Mucosa of descending colon (tissue), 3 donors: ENCODE measurements around the gene BCL11A. TPM values are rescaled to one million over a fixed set of nuclear protein-coding genes. Genes with fewer than 3 reads are reported as not detected.
"Not testable (repeated sequence)": the region's sequence is repeated elsewhere in the genome, so short reads cannot be mapped to it uniquely, and the experiment has no call there.

Source experiments
- ATAC-seq: fragments of 200-7000 bp; cut with Tn5 transposase; one replicate; pipeline ENCODE4 v1.9.1; 2020; ENCODE audit warnings: mild to moderate bottlenecking, moderate library complexity
- DNase-seq, 3 donors: peaks; one replicate each; pipeline ENCODE4 v3.0.0-alpha.2; 2020
- H3K36me3 ChIP-seq: fragments of 200-600 bp; one replicate; pipeline ENCODE4 v1.8.0; 2021; ENCODE audit warnings: low read depth, mild to moderate bottlenecking
- H3K4me1 ChIP-seq: fragments of 200-600 bp; one replicate; pipeline ENCODE4 v1.8.0; 2021; ENCODE audit warnings: low read depth, mild to moderate bottlenecking
- H3K4me3 ChIP-seq: fragments of 200-600 bp; one replicate; pipeline ENCODE4 v1.8.0; 2021; ENCODE audit warnings: mild to moderate bottlenecking
- H3K9me3 ChIP-seq: fragments of 200-600 bp; one replicate; pipeline ENCODE4 v1.8.0; 2021; ENCODE audit warnings: mild to moderate bottlenecking
- CTCF ChIP-seq: fragments of 200-600 bp; IDR thresholded peaks from one replicate; pipeline ENCODE4 v1.8.0; 2022; ENCODE audit warnings: antibody characterized with exemption, mild to moderate bottlenecking
- intact Hi-C, 2 donors: fragments of 100-400 bp; cut with DNase I in 1 of 2; cut with micrococcal nuclease in 1 of 2; formaldehyde crosslinking; loops; one replicate each; pipeline versions ENCODE4 v1.11.0 to v1.11.1; 2022; cut with DNase I, micrococcal nuclease
- total RNA-seq, 3 donors: library from RNA; stranded (reverse); fragmentation: NEBNext Ultra II Directional in 2 of 3; extraction: Animal tissue kit (Norgen Biotek cat#: 25700) in 2 of 3; gene quantifications; one replicate each; pipeline versions ENCODE4 v1.2.1 to v1.2.4, GENCODE V29; 2021 to 2023
- donor health status: DM: no; HTN: no; CAD: no; lungs with moderate emphysema.
- donor health status: DM: no; HTN: no; CAD: no.
- donor health status: DM: no; HTN: yes; CAD: no.

BCL11A gene
- total RNA-seq, 3 donors from 2014 or later: 22.8 to 59.6 (median 40.7) TPM

GRCh38 chr2:60429681-60430080 is 123.8 kb downstream of the BCL11A start:
- TF ChIP-seq CTCF: no peak
- peaks cover 4% of the 10 kb centered on the region for H3K9me3 ChIP-seq
- no peak overlapping the region for H3K4me3 ChIP-seq
- H3K4me1 ChIP-seq: no peaks in the 10 kb centered on the region
- no peak for ATAC-seq
- no peaks in the 10 kb centered on the region for H3K36me3 ChIP-seq
- DNase-seq: no peak
- intact Hi-C loops: no loop called here

- no peak for ATAC-seq
- DNase-seq: no peak
- intact Hi-C loops: no loop called here
- TF ChIP-seq CTCF: no peak
- H3K36me3 ChIP-seq: no peaks in the 10 kb centered on the region
- H3K4me3 ChIP-seq: no peak overlapping the region
- H3K4me1 ChIP-seq: no peaks in the 10 kb centered on the region
- H3K9me3 ChIP-seq: peaks cover 4% of the 10 kb centered on the region
These were observed 126.6 kb downstream of the BCL11A start for GRCh38 chr2:60426880-60427279.

GRCh38 chr2:60426341-60426740 is 127.1 kb downstream of the BCL11A start:
- ATAC-seq (no peak), DNase-seq (no peak)
- Histone ChIP-seq H3K9me3 (peaks cover 4% of the 10 kb centered on the region), H3K4me1 (no peaks in the 10 kb centered on the region), H3K4me3 (no peak overlapping the region), H3K36me3 (no peaks in the 10 kb centered on the region)
- no peak for TF ChIP-seq CTCF
- intact Hi-C loops: no loop called here

- no peak for TF ChIP-seq CTCF
- intact Hi-C loops: no loop called here
- H3K4me1 ChIP-seq: no peaks in the 10 kb centered on the region
- DNase-seq (no peak), ATAC-seq (no peak)
- H3K36me3 ChIP-seq: no peaks in the 10 kb centered on the region
- H3K9me3 ChIP-seq: peaks cover 4% of the 10 kb centered on the region
- H3K4me3 ChIP-seq: no peak overlapping the region
These were observed 129.2 kb downstream of the BCL11A start for GRCh38 chr2:60424233-60424632.

GRCh38 chr2:60423505-60423904 is 129.9 kb downstream of the BCL11A start:
- H3K9me3 ChIP-seq: peaks cover 4% of the 10 kb centered on the region
- ATAC-seq (no peak), DNase-seq (no peak)
- intact Hi-C loops: no loop called here
- no peak for TF ChIP-seq CTCF
- no peaks in the 10 kb centered on the region for H3K4me1 ChIP-seq
- H3K36me3 ChIP-seq: no peaks in the 10 kb centered on the region
- H3K4me3 ChIP-seq: no peak overlapping the region

- no peak for DNase-seq
- Histone ChIP-seq H3K4me3 (no peak overlapping the region), H3K4me1 (no peaks in the 10 kb centered on the region), H3K36me3 (no peaks in the 10 kb centered on the region), H3K9me3 (peaks cover 4% of the 10 kb centered on the region)
- no peak for TF ChIP-seq CTCF
- intact Hi-C loops: no loop called here
- ATAC-seq: no peak
These were observed 130.5 kb downstream of the BCL11A start for GRCh38 chr2:60422826-60423483.

- intact Hi-C loops, H3K4me1 ChIP-seq, DNase-seq, ATAC-seq, H3K9me3 ChIP-seq, H3K36me3 ChIP-seq, H3K4me3 ChIP-seq: not testable (repeated sequence)
These were observed 136.2 kb downstream of the BCL11A start for GRCh38 chr2:60417210-60417609.
